NCI-H345 treated with DMSO at 0.1 percent for 48 hours (cell line): ENCODE measurements around the gene ADGRA1.

Experiments
- DNase-seq: peaks from one replicate; lab custom pipeline; 2025; ENCODE audit not compliant: unreplicated experiment; lab: John Stamatoyannopoulos, UW

Gene ADGRA1

GRCh38 chr10:133075346-133076137, 12.2 kb upstream of the ADGRA1 start:
- DNase-seq, result no peak

DNA sequence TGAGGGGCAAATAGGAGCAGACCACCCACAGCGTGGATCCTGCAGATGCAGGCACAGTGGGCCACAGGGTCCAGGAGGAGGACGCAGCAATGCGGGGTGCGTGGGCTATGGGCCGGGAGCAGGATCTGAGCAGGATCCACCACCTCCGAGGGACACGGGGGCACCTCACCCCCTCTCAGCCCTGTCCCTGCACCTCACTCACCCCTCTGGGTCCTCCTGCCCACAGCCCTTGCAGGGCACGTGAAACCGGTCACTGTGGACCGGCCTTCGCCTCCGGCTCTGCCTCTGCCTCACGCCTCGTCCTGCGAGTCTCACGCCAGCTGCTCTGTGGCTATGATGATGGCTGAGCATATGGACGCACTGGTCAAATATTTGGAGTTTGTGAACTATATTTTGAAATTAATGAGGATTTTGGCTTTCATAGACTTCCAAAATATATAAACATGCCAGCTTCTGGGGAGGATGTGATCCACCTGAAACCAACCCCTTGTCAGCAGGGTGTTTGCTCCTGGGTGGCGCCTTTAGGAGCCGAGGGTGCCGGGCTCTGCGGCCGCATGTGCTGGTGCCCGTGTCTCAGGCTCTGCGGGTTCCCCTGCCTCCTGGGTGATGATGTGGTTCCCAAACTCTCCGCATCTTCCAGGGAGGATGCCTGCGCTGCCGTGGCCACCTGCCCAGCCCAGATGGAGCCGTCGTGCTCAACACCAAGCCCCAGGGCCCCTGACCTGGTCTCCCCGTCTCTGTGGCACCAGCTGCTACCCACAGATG, 11.3 kb upstream of the ADGRA1 start:
- DNase-seq, result no peak

GRCh38 chr10:133079836-133080682, 7.7 kb upstream of the ADGRA1 start:
- DNase-seq, result no peak

GRCh38 chr10:133080683-133081040, 7.1 kb upstream of the ADGRA1 start:
- no peak for DNase-seq

GRCh38 chr10:133081636-133082035, 6.1 kb upstream of the ADGRA1 start:
- no peak for DNase-seq

DNA sequence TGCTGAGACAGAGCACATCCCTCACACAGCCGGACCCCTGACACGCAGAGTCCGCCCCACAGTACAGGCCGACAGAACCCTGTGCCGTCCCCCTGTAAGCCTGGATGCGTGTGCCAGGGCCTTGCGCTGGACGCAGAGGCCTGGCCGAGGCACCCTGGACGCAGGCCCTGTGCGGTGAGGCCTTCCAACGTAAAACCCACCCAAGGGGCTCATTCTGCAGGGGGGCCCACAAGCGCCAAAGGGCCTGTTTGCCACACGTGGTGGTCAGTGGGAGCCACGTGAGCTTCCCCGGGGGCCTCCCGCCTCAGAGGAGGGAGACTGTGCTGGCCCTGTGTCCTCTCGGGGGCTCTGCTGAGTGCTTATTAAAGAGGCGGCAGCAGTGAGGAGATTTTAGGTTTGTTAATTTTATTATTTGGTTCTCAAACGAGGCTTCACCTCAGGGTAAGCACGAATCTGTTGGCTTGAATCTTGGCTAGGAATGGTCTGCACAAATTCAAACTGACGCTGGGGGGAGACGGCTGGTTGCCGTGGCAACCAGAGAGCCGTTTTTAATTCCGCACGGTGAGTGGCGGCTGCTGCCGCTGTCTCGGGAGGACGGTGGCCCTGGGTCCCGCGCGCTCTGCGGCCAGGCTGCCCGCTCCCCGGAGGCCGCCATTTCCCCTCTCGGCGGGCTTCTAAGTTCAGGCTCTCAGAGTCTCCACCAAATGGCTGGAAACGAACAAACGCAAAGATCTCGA, 4.9 kb upstream of the ADGRA1 start:
- DNase-seq, result no peak

DNA sequence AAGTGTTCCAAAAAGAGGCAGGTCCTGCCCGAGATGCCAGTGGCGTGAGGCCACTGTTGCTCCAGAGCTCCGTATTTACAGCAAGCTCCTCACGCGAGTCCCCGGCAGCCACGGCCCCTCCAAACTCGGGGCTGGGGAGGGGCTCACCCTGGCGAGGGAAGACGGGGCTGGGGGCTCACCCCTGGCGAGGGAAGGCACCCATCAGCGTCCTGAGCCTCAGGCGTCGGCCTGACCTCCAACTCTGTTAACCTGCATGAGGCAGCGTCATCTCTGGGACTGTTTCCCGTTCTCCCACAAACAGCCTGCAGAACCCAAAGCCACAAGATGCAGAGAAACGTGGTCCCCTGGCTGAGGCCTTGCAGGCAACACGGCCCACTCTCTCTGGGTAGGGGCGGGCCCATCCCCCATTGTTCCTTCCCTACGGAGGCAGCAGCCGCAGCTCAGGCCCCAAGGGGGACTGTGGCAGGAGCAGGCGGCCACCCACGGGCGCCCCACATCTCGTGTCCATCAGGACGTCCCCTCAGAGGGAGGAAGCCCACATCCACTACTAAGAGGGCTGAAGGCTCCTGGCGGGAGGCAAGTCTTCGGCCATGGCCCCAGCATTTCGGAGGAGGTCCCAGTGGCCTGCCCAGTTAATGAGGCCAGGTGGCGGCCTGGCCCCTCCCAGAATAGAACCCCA, 4.2 kb upstream of the ADGRA1 start:
- DNase-seq, result no peak

DNA sequence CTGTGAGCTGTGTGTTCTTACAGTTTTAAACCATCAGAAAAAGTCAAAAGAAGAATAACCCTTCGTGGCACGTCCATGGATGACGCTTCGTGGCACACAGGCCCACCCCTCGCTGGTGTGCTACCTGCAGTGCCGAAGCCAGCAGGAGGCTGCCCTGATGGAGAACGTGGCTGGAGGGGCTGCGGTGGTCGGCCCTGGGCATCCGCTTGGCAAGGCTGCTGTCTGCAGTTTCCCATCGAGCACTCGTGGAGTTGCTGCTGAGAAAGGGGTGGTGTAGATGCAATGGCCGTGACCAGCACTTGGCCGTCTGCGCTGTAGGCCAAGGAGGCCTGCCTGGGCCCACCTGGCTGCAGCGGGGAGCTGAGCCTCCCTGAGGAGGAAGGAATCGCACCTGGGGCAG, 3.2 kb upstream of the ADGRA1 start:
- no peak for DNase-seq

DNA sequence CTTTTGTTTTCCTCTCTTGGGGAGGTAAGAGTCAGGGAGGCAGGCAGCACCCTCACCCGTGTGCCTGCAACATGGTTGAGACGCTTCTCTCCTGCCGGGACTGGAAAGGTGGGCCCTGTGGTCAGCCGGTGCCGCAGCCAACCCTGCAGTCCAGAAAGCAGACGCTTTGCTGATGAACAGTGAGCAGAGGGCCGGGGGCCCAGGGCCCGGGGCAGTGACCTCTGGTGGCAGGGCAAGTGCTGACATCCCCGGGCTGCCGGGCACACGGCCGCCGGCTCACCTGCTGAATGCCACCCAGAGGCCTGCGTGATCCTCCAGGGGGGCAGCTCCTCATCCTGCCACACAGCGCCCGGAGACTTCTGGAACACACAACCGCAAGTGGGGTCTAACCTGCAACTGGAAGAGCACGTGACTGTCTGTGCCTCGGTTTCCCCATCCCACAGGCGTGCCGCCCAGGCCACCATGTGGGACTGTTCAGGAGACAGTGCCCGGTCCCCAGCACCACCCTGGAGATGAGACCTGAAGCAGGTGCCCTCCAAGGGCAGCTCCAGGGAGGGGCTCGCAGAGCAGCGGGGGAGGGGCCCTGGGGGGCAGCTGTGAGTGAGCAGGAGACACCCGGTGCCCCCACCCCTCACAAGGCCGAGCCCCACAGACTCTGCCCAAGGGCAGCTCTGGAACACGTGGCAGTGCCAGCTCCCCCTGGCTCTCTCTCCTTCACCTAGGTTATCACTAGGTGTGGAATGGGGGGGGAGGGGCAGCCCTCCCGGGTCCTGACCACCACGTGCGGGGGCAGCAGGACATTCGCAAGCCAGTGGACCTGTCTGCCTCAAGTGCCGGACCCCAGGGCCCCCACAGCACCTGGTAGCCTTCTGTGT, 2.2 kb upstream of the ADGRA1 start:
- no peak for DNase-seq

DNA sequence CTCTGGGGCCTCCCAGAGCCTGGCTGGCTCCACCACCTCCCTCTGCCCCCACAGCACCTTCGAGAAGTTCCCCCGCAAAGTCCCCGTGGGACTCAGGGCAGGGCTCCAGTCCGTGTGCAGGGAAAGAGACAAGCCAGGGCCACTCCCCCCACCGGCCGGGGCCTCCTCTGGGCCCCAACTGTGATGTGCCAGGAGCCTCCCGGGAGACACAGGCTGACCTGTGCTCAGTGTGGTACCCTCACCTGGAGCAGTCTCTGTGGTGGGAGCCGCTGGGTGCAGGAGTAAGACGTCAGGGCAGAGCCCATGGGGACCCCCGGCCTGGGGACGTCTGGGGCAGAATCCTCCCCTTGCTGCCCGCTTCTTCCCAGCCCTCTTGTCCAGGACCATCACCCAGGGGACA, 1.5 kb upstream of the ADGRA1 start:
- no peak for DNase-seq

- no peak for DNase-seq
These were observed 562 bp upstream of the ADGRA1 start for GRCh38 chr10:133087045-133087678.

DNA sequence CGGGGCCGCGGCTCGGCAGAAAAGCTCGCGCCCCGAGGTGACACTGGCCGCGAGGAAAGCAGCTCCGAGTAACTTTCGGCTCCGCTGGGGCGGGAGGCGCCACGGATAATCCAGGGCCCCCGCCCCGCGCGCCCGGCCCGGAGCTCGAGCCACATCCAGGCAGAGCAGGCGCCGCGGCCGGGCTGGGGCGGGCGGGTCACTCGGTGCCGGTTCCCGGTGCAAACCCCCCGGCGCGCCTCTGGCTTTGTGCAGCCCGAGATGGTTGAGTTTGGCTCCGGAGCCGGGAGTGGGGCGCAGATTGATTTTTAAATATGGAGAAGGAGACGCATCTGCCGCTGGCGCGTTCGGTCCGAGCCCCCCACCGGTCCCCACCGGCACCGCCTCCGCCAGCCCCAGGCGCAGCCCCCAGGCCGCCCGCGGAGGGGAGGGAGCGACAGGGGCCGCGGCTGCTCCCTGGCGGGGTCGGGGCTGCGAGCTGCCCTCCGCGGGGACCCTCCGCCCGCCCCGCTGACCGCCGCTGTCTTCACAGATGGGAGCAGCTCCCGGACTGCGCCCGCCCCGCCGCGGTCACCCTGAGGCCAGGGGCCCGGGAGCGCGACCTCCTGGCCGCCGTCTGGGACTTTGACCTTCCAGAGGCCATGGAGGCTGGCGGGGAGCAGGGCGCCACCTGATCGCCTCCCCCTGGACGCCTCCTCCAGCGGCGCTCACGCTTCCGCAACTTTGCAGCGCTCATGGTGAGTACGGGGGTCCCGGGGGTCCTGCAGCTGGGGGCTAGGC, 643 bp downstream of the ADGRA1 start:
- DNase-seq, result no peak

DNA sequence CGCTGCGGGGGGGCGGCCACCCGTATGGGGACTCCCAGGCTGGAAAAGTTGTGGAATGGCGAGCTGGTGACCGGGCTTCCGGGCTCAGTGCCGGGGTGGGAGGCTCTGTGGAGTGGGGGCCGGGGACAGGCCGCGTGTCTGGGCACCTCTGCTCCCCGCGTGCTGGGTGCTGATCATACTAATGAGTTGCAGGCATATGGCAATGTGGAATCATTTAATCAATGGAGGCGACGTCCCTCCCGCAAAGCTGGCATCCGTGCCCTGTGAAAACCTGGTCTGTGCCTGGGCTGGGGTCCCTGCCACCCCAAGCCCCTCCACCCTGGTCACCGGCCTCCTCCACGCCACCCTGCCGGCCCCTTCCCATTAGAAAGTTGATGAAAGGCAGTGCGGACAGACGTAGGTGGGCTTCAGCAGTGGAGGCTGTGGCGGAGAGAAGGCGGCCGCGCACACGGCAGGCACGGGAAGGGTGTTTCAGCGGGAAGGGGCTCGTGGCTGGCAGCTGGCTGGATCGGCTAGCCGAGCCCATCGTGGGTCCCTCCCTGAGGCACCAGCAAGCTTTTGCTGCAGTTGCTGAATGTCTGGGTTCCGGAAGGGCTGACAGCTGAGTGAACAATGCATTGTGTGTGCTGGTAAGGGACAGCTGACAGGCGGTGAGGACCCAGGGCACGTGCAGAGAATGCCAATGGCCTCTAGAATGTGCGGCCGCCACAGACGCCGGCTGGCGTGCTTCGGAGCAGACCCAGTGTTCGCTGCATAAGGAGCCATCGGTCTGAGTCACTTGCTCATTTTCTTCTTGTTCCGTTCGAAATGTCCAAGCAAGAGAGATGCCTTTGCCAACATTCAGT, 1.5 kb downstream of the ADGRA1 start:
- DNase-seq, result no peak

DNA sequence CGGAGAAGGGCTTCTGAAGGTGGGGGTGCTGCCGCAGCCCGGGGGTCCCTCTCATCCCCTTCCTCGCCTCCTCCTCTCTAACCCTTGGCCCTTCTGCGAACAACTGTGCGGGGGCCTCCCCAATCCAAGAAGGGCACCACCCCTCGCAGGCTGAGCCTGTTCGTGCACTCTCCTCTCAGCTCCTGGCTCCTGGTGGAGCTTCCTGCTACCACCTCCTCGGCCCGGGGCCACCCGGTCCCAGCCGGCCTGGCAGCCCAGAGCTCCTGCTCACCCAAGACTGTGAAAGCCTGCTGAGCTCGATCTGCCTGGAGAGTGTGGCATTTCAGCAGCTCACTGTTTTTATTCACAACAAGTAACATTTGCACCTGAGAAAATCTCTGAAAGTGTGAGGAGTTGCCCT, 2.4 kb downstream of the ADGRA1 start:
- DNase-seq, result no peak

- no peak for DNase-seq
These were observed 2.9 kb downstream of the ADGRA1 start for GRCh38 chr10:133090654-133091053.

GRCh38 chr10:133091316-133091715, 3.6 kb downstream of the ADGRA1 start:
- DNase-seq, result no peak

DNA sequence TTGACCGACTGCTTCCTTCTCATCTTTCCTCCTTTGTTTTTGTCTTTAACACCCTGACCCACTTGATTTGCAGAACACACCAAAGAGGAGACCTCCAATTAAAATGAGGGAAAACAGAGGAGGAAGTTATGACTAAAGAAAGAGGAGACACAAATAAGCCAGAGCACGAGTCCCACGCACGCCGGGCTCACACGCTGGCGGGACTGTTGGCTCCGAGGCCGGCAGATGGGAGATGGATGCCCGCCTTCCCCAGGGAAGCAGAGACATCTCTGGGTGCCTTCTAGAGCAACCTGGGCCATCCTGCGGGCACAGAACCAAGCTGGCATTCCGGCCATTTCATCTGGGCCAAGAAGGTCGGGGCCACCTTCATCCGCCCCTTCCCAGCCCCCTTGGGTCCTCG, 5.6 kb downstream of the ADGRA1 start:
- DNase-seq, result no peak
